Measurements from ENCODE around the gene SLC9A4. TPM values are rescaled to one million over a fixed set of nuclear protein-coding genes. Genes with fewer than 3 reads are reported as not detected.

Gene SLC9A4
- total and polyA plus RNA-seq, 2 donors (not counting 3 experiments of a cell fraction or from before 2014, with no cell fraction given) = not detected

GRCh38 chr2:102522890-102523289 lies 49.9 kb downstream of the SLC9A4 start:
- Histone ChIP-seq H3K27me3 (ENCODE audit: control insufficient read depth in 2 of 2, insufficient read depth in 2 of 2, low read length in 2 of 2) (peaks cover 0 to 1% of the 10 kb centered on the region in 2 experiments), H3K27ac (ENCODE audit: insufficient read depth, low read depth, low read length) (no peak overlapping the region), H3K4me1 (ENCODE audit: control insufficient read depth, extremely low read depth, insufficient read depth, low read length) (no peaks in the 10 kb centered on the region), H3K9ac (replicated peaks; ENCODE audit: extremely low read depth, insufficient read depth, low read length) (no peak overlapping the region), H3K4me2 (ENCODE audit: insufficient read depth, low read length) (no peak overlapping the region), H3K36me3 (ENCODE audit: control insufficient read depth in 2 of 2, extremely low read depth in 1 of 2, insufficient read depth in 2 of 2, low read length in 2 of 2) (no peaks in the 10 kb centered on the region), H2AFZ (ENCODE audit: low read depth, low read length) (no peak overlapping the region), H3K9me1 (replicated peaks; ENCODE audit: control insufficient read depth, extremely low read depth, insufficient read depth, low read length) (no peaks in the 10 kb centered on the region), H4K20me1 (replicated peaks; ENCODE audit: control insufficient read depth, extremely low read depth, insufficient read depth, low read length) (no peaks in the 10 kb centered on the region), H3K9me3 (replicated peaks; ENCODE audit: control insufficient read depth, insufficient read depth, low read length) (no peaks in the 10 kb centered on the region), H3K79me2 (ENCODE audit: control insufficient read depth, insufficient read depth, low read length) (no peaks in the 10 kb centered on the region), H3K4me3 (replicated peaks in 1 of 3; ENCODE audit: insufficient read depth in 1 of 3, low read depth in 1 of 3, low read length in 3 of 3) (no peak overlapping the region)
- CTCF ChIA-PET = interaction anchor here (1.0 to 1.6 kb wide), 3 partner anchors 9 to 72 kb away, joined by 3 read pairs; partner anchors contain the start of gene SLC9A4
- FAIRE-seq = no peak
- no peak for DNase-seq (ENCODE audit: low read depth, low spot score)
- no TSS peak for BruUV-seq (replicated peaks)
- POLR2A ChIA-PET = no interaction called here
- dilution Hi-C loops (cut with MboI; ENCODE audit: extremely low pct_ligation_motif_present, low sequenced_read_pairs) = no loop called here
- TF ChIP-seq FOS (IDR thresholded peaks at IDR 0.05; ENCODE audit: borderline replicate concordance, insufficient read depth, low read length) = no peak
- no peak for TF ChIP-seq EZH2 (IDR thresholded peaks at IDR 0.05; ENCODE audit: borderline replicate concordance, low read depth, low read length, severe bottlenecking)
- TF ChIP-seq MYC (IDR thresholded peaks at IDR 0.05; ENCODE audit: low read depth, low read length) = no peak
- no peak for TF ChIP-seq POLR2AphosphoS5 (IDR thresholded peaks at IDR 0.05; ENCODE audit: insufficient read depth, low read depth, low read length)
- TF ChIP-seq POLR2A (IDR thresholded peaks at IDR 0.05; ENCODE audit: low read depth, low read length) = no peak
- TF ChIP-seq GATA2 (IDR thresholded peaks at IDR 0.05; ENCODE audit: insufficient read depth, insufficient read length, low read depth, low read length) = no peak
- no peak for TF ChIP-seq JUN (IDR thresholded peaks at IDR 0.05; ENCODE audit: borderline replicate concordance, insufficient read depth, insufficient read length, low read depth)
- TF ChIP-seq, protein P1, sequence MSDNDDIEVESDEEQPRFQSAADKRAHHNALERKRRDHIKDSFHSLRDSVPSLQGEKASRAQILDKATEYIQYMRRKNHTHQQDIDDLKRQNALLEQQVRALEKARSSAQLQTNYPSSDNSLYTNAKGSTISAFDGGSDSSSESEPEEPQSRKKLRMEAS (IDR thresholded peaks at IDR 0.05; ENCODE audit: insufficient read depth, insufficient read length) = no peak
- TF ChIP-seq, protein P2, sequence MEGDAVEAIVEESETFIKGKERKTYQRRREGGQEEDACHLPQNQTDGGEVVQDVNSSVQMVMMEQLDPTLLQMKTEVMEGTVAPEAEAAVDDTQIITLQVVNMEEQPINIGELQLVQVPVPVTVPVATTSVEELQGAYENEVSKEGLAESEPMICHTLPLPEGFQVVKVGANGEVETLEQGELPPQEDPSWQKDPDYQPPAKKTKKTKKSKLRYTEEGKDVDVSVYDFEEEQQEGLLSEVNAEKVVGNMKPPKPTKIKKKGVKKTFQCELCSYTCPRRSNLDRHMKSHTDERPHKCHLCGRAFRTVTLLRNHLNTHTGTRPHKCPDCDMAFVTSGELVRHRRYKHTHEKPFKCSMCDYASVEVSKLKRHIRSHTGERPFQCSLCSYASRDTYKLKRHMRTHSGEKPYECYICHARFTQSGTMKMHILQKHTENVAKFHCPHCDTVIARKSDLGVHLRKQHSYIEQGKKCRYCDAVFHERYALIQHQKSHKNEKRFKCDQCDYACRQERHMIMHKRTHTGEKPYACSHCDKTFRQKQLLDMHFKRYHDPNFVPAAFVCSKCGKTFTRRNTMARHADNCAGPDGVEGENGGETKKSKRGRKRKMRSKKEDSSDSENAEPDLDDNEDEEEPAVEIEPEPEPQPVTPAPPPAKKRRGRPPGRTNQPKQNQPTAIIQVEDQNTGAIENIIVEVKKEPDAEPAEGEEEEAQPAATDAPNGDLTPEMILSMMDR (IDR thresholded peaks at IDR 0.05; ENCODE audit: extremely low read depth in 1 of 2, insufficient read depth in 1 of 2, low read depth in 1 of 2, low read length in 2 of 2) = no peak
- intact Hi-C loops (cut with micrococcal nuclease) = no loop called here

All from endothelial cell of umbilical vein (primary cell).